ENCODE data around the gene AHCY.

- no peak for TF ChIP-seq CTCF (conservative IDR thresholded peaks at IDR 0.05)
- no peak for TF ChIP-seq EZH2 (IDR thresholded peaks at IDR 0.05; ENCODE audit: low read depth)
Observed at GRCh38 chr20:34300256-34300806, 2.8 kb downstream of the AHCY start.
